ENCODE data around the gene EHHADH.
"Not testable (repeated sequence)": the region's sequence is repeated elsewhere in the genome, so short reads cannot be mapped to it uniquely, and the experiment has no call there.

EHHADH gene

GRCh38 chr3:185233328-185233727 is 20.5 kb downstream of the EHHADH start:
- Histone ChIP-seq H3K4me1 (ENCODE audit: control extremely low read depth in 1 of 4, control insufficient read depth in 4 of 4, insufficient read depth in 4 of 4, low read length in 3 of 4) (no peaks in the 10 kb centered on the region), H3K9me3 (ENCODE audit: control extremely low read depth in 1 of 5, control insufficient read depth in 4 of 5, insufficient read depth in 2 of 5, low read depth in 1 of 5, low read length in 4 of 5) (peaks cover 5 to 44% (median 6%) of the 10 kb centered on the region in 5 experiments), H3K27me3 (replicated peaks in 2 of 5; ENCODE audit: control insufficient read depth in 4 of 5, insufficient read depth in 5 of 5, low read length in 4 of 5) (no peaks in the 10 kb centered on the region), H3K36me3 (ENCODE audit: control insufficient read depth in 4 of 4, insufficient read depth in 4 of 4, low read length in 3 of 4) (peaks cover 0 to 35% (median 3%) of the 10 kb centered on the region in 4 experiments), H3K27ac (ENCODE audit: insufficient read depth in 1 of 2, low read depth in 1 of 2, low read length in 2 of 2, poor library complexity in 1 of 2, severe bottlenecking in 2 of 2) (no peak overlapping the region), H3K4me3 (ENCODE audit: control insufficient read depth in 1 of 7, extremely low read depth in 1 of 7, insufficient read depth in 4 of 7, low read depth in 2 of 7, low read length in 6 of 7) (no peak overlapping the region)
- ChIA-PET POLR2A (no interaction called here), CTCF (no interaction called here)
- no CpG with 5 or more reads among the region's 2 CpGs for WGBS (ENCODE audit: insufficient coverage)
- DNase-seq = no peak

GRCh38 chr3:185226526-185226925 is 27.3 kb downstream of the EHHADH start:
- H3K27me3 ChIP-seq (replicated peaks in 2 of 5; ENCODE audit: control insufficient read depth in 4 of 5, insufficient read depth in 5 of 5, low read length in 4 of 5); H3K4me3 ChIP-seq (ENCODE audit: control insufficient read depth in 1 of 7, extremely low read depth in 1 of 7, insufficient read depth in 4 of 7, low read depth in 2 of 7, low read length in 6 of 7); H3K27ac ChIP-seq (ENCODE audit: insufficient read depth in 1 of 2, low read depth in 1 of 2, low read length in 2 of 2, poor library complexity in 1 of 2, severe bottlenecking in 2 of 2); DNase-seq; POLR2A ChIA-PET; H3K4me1 ChIP-seq (ENCODE audit: control extremely low read depth in 1 of 4, control insufficient read depth in 4 of 4, insufficient read depth in 4 of 4, low read length in 3 of 4); H3K9me3 ChIP-seq (ENCODE audit: control extremely low read depth in 1 of 5, control insufficient read depth in 4 of 5, insufficient read depth in 2 of 5, low read depth in 1 of 5, low read length in 4 of 5): not testable (repeated sequence)
- 100% methylated on average over 1 of the region's 1 CpG for WGBS (ENCODE audit: insufficient coverage)
- CTCF ChIA-PET = interaction anchor here (2.2 kb wide), 1 partner anchor 11 kb away, joined by 9 read pairs; no protein-coding TSS in a partner anchor
- H3K36me3 ChIP-seq (ENCODE audit: control insufficient read depth in 4 of 4, insufficient read depth in 4 of 4, low read length in 3 of 4) = peaks cover 0 to 12% (median 2%) of the 10 kb centered on the region in 4 experiments

- DNase-seq = no peak
- Histone ChIP-seq H3K36me3 (ENCODE audit: control insufficient read depth in 4 of 4, insufficient read depth in 4 of 4, low read length in 3 of 4) (peaks cover 0 to 12% (median 2%) of the 10 kb centered on the region in 4 experiments), H3K27me3 (replicated peaks in 2 of 5; ENCODE audit: control insufficient read depth in 4 of 5, insufficient read depth in 5 of 5, low read length in 4 of 5) (no peaks in the 10 kb centered on the region), H3K27ac (ENCODE audit: insufficient read depth in 1 of 2, low read depth in 1 of 2, low read length in 2 of 2, poor library complexity in 1 of 2, severe bottlenecking in 2 of 2) (no peak overlapping the region), H3K9me3 (ENCODE audit: control extremely low read depth in 1 of 5, control insufficient read depth in 4 of 5, insufficient read depth in 2 of 5, low read depth in 1 of 5, low read length in 4 of 5) (no peaks in the 10 kb centered on the region), H3K4me1 (ENCODE audit: control extremely low read depth in 1 of 4, control insufficient read depth in 4 of 4, insufficient read depth in 4 of 4, low read length in 3 of 4) (no peaks in the 10 kb centered on the region), H3K4me3 (ENCODE audit: control insufficient read depth in 1 of 7, extremely low read depth in 1 of 7, insufficient read depth in 4 of 7, low read depth in 2 of 7, low read length in 6 of 7) (no peak overlapping the region)
- POLR2A ChIA-PET = no interaction called here
- CTCF ChIA-PET = interaction anchor here (1.3 to 2.2 kb wide), 2 partner anchors 10 to 12 kb away, joined by 3 to 9 read pairs; no protein-coding TSS in a partner anchor
Measured at GRCh38 chr3:185225523-185225922, 28.3 kb downstream of the EHHADH start.

GRCh38 chr3:185225080-185225479 is 28.8 kb downstream of the EHHADH start:
- no peaks in the 10 kb centered on the region for H3K27me3 ChIP-seq (replicated peaks in 2 of 5; ENCODE audit: control insufficient read depth in 4 of 5, insufficient read depth in 5 of 5, low read length in 4 of 5)
- no peaks in the 10 kb centered on the region for H3K9me3 ChIP-seq (ENCODE audit: control extremely low read depth in 1 of 5, control insufficient read depth in 4 of 5, insufficient read depth in 2 of 5, low read depth in 1 of 5, low read length in 4 of 5)
- CTCF ChIA-PET = interaction anchor here (1.3 to 2.2 kb wide), 2 partner anchors 9 to 12 kb away, joined by 3 to 9 read pairs; no protein-coding TSS in a partner anchor
- WGBS (ENCODE audit: insufficient coverage) = 93% methylated on average over 1 of the region's 1 CpG
- DNase-seq = no peak
- no peak overlapping the region for H3K4me3 ChIP-seq (ENCODE audit: control insufficient read depth in 1 of 7, extremely low read depth in 1 of 7, insufficient read depth in 4 of 7, low read depth in 2 of 7, low read length in 6 of 7)
- H3K36me3 ChIP-seq (ENCODE audit: control insufficient read depth in 4 of 4, insufficient read depth in 4 of 4, low read length in 3 of 4) = peaks cover 0 to 11% (median 2%) of the 10 kb centered on the region in 4 experiments
- no peaks in the 10 kb centered on the region for H3K4me1 ChIP-seq (ENCODE audit: control extremely low read depth in 1 of 4, control insufficient read depth in 4 of 4, insufficient read depth in 4 of 4, low read length in 3 of 4)
- no peak overlapping the region for H3K27ac ChIP-seq (ENCODE audit: insufficient read depth in 1 of 2, low read depth in 1 of 2, low read length in 2 of 2, poor library complexity in 1 of 2, severe bottlenecking in 2 of 2)
- POLR2A ChIA-PET = no interaction called here

DNA sequence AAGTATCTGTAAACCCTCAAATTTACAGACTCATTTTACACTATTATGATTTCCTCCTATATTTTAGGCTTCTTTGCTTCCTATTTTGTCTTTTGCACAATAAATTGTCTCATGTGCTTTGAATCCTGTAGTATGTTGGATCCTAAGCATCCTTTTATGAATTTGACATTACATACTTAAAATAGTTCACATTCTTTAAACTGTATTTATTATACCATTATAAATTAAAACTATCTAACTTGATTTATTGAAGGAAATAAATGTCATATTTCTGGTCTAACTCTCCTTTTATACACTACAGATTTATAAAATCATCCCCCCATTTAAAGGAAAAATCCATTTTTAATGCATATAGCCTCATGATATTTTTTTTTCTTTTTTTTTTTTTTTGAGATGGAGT is 32.6 kb downstream of the EHHADH start:
- ChIA-PET CTCF (no interaction called here), POLR2A (no interaction called here)
- H3K27me3 ChIP-seq (replicated peaks in 2 of 5; ENCODE audit: control insufficient read depth in 4 of 5, insufficient read depth in 5 of 5, low read length in 4 of 5) = no peaks in the 10 kb centered on the region
- no peak overlapping the region for H3K4me3 ChIP-seq (ENCODE audit: control insufficient read depth in 1 of 7, extremely low read depth in 1 of 7, insufficient read depth in 4 of 7, low read depth in 2 of 7, low read length in 6 of 7)
- H3K9me3 ChIP-seq (ENCODE audit: control extremely low read depth in 1 of 5, control insufficient read depth in 4 of 5, insufficient read depth in 2 of 5, low read depth in 1 of 5, low read length in 4 of 5) = no peaks in the 10 kb centered on the region
- H3K36me3 ChIP-seq (ENCODE audit: control insufficient read depth in 4 of 4, insufficient read depth in 4 of 4, low read length in 3 of 4) = peaks cover 0 to 6% (median 2%) of the 10 kb centered on the region in 4 experiments
- no peaks in the 10 kb centered on the region for H3K4me1 ChIP-seq (ENCODE audit: control extremely low read depth in 1 of 4, control insufficient read depth in 4 of 4, insufficient read depth in 4 of 4, low read length in 3 of 4)
- no peak overlapping the region for H3K27ac ChIP-seq (ENCODE audit: insufficient read depth in 1 of 2, low read depth in 1 of 2, low read length in 2 of 2, poor library complexity in 1 of 2, severe bottlenecking in 2 of 2)
- no peak for DNase-seq

DNA sequence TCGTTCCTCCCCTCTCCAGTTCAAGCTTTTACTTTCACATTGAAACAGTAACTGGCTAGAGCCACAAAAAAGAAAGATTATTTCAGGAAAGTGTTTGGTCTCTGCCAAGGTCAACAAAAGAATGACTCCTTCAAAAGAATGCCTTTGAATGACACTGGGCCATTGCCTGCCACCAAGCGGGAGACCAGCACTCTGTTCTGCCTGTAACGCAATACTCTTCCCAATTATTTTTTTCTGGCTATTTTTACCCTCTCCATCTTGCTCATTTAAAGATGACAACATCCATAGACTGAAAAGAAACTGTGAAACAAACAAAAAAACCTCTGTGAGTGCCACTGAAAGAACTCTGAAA is 37.3 kb downstream of the EHHADH start:
- 100% methylated on average over 2 of the region's 3 CpGs for WGBS (ENCODE audit: insufficient coverage)
- no peak for DNase-seq
- peaks cover 0 to 3% (median 1%) of the 10 kb centered on the region in 4 experiments for H3K36me3 ChIP-seq (ENCODE audit: control insufficient read depth in 4 of 4, insufficient read depth in 4 of 4, low read length in 3 of 4)
- H3K27me3 ChIP-seq (replicated peaks in 2 of 5; ENCODE audit: control insufficient read depth in 4 of 5, insufficient read depth in 5 of 5, low read length in 4 of 5) = no peaks in the 10 kb centered on the region
- ChIA-PET CTCF (interaction anchor here (1.6 kb wide), 1 partner anchor 9 kb away, joined by 9 read pairs; no protein-coding TSS in a partner anchor), POLR2A (no interaction called here)
- no peaks in the 10 kb centered on the region for H3K4me1 ChIP-seq (ENCODE audit: control extremely low read depth in 1 of 4, control insufficient read depth in 4 of 4, insufficient read depth in 4 of 4, low read length in 3 of 4)
- H3K27ac ChIP-seq (ENCODE audit: insufficient read depth in 1 of 2, low read depth in 1 of 2, low read length in 2 of 2, poor library complexity in 1 of 2, severe bottlenecking in 2 of 2) = no peak overlapping the region
- no peaks in the 10 kb centered on the region for H3K9me3 ChIP-seq (ENCODE audit: control extremely low read depth in 1 of 5, control insufficient read depth in 4 of 5, insufficient read depth in 2 of 5, low read depth in 1 of 5, low read length in 4 of 5)
- no peak overlapping the region for H3K4me3 ChIP-seq (ENCODE audit: control insufficient read depth in 1 of 7, extremely low read depth in 1 of 7, insufficient read depth in 4 of 7, low read depth in 2 of 7, low read length in 6 of 7)

GRCh38 chr3:185215873-185216606 is 37.8 kb downstream of the EHHADH start:
- Histone ChIP-seq H3K36me3 (ENCODE audit: control insufficient read depth in 4 of 4, insufficient read depth in 4 of 4, low read length in 3 of 4) (peaks cover 0 to 3% (median 1%) of the 10 kb centered on the region in 4 experiments), H3K9me3 (ENCODE audit: control extremely low read depth in 1 of 5, control insufficient read depth in 4 of 5, insufficient read depth in 2 of 5, low read depth in 1 of 5, low read length in 4 of 5) (no peaks in the 10 kb centered on the region), H3K4me1 (ENCODE audit: control extremely low read depth in 1 of 4, control insufficient read depth in 4 of 4, insufficient read depth in 4 of 4, low read length in 3 of 4) (no peaks in the 10 kb centered on the region), H3K4me3 (ENCODE audit: control insufficient read depth in 1 of 7, extremely low read depth in 1 of 7, insufficient read depth in 4 of 7, low read depth in 2 of 7, low read length in 6 of 7) (no peak overlapping the region), H3K27me3 (replicated peaks in 2 of 5; ENCODE audit: control insufficient read depth in 4 of 5, insufficient read depth in 5 of 5, low read length in 4 of 5) (no peaks in the 10 kb centered on the region), H3K27ac (ENCODE audit: insufficient read depth in 1 of 2, low read depth in 1 of 2, low read length in 2 of 2, poor library complexity in 1 of 2, severe bottlenecking in 2 of 2) (no peak overlapping the region)
- ChIA-PET POLR2A (no interaction called here), CTCF (interaction anchor here (1.1 to 1.6 kb wide), 2 partner anchors 10 to 31 kb away, joined by 3 to 9 read pairs; no protein-coding TSS in a partner anchor)
- DNase-seq = peak; percentile 20 to 50 (median 50)
- WGBS (ENCODE audit: insufficient coverage) = 43% methylated on average over 2 of the region's 6 CpGs
